Activated naive CD4-positive, alpha-beta T cell (primary cell): ENCODE data around the gene PARK7.
"Not testable (repeated sequence)": the region's sequence is repeated elsewhere in the genome, so short reads cannot be mapped to it uniquely, and the experiment has no call there.

ENCODE experiments used
- DNase-seq, 4 experiments: peaks; one replicate each; lab custom pipeline; 2025; lab: John Stamatoyannopoulos, UW

Gene PARK7

DNA sequence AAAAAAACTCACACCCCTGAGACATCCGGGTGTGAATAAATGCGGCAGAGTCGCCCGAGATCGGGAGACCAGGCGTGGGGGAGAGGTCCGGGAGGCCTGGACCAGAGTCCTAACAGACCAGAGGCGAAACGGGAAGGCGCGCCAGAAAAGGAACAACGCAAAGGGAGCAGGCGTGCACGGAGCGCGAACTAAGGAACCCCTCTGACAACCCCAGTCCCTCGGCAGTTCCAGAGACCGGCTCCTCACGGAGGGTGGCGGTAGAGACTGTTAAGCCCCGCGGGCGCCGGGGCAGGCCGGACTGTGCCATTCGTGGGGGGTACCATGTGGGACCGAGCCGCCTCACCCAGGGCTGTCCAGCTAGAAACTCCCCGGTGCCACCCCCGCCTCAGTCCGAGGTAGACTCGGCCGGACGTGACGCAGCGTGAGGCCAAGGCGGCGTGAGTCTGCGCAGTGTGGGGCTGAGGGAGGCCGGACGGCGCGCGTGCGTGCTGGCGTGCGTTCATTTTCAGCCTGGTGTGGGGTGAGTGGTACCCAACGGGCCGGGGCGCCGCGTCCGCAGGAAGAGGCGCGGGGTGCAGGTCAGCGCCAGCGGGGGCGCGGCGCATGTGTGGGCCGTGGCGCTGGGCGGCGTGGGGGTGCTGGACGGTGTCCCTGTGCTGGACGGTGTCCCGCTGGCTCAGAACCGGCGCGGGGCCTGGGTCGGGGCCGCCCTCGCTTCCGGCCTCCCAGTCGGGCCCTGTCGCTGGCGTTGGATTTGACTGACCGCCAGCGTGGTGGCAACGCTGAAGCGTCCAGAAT is at the start of gene PARK7:
TSS of gene PARK7 (plus strand) at position 496 of the 798 bp plus-strand sequence. CDS start 1,075 bp downstream, outside the sequence.
- DNase-seq: peak; percentile 98 to 99 (median 98)

DNA sequence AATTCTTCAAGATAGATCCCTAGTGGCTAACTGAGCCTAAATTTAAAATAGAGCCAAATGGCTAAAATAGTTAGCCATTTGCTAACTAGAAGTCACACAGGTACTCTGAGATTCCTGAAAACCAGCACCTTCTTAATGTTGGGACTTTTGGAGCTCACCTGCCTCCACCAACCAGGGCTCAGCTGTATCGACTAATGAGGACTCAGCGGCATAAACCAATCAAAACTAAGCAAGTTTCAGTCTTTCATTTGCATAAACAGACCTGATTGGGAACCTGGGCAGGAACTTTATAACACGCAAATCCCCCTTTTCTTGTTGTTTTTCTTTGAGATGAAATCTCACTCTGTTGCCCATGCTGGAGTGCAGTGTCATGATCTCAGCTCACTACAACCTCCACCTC is 49.4 kb upstream of the PARK7 start:
- no peak for DNase-seq

DNA sequence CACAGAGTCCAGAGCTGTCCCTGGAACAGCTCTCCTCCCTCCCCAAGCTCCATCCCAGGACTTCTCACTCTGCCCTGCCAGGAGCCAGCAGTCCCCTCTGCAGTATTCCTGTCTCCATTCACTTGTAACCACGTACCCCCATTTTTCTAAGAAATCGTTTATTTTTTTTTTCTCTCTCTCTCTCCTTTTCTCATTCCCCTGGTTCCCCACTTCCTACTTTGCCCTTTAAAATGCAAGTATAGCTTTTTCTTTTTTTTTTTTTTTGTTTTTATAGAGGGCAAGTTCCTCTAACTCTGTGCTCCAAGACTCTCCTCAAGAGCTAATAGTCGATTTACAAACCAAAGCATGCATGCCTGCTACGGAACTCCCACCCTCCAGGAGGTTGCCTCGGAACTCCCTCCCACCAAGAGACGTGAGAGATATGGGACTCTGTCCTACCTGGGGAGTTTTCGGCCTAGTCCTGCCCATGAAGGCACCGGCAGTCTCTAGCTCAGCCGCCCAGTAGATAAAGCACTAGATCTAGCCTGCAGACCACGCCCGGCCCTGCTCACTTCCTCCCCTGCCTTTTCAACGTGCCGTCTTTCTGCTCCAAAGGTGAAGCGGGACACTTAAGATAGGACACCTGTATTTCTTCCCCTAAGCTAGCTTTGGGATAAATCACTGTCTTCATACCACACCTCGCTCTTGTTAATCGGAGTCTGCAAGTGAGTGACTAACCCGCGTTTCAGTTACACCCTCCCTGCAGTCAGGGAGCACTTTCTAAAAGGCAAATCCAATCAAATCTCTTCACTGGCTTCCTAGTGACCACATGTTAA is 48.6 kb upstream of the PARK7 start:
- no peak for DNase-seq

DNA sequence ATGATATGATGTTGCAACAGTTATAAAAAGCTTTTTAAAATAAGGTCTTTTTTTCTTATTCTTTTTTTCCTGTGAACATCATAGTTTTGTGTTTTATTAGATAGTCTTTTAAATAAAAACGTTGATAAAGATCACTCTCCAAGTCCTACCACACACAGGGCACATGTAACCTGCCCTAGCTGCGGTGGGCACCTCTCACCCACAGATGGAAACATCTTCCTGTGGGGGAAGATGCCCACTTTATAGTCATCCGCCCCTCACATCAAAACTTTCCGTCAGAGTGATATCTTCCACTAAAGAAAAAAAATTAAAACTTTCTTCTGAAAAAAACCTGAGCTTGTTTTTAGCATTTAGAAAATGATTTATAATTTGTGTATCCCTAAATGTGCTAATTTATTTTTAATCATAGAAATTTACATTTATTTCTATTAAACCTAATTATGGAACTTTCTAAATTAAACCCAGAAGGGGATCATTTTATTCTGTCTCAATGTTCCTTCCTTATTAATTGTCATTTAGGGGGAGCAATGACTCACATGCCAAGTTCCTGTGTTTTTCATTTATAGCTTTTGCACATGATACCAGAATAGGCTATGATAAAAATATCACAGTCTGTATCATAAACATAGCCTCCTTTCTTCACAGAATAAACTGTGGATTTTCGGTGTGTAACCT is 45.5 kb upstream of the PARK7 start:
- DNase-seq: no peak

DNA sequence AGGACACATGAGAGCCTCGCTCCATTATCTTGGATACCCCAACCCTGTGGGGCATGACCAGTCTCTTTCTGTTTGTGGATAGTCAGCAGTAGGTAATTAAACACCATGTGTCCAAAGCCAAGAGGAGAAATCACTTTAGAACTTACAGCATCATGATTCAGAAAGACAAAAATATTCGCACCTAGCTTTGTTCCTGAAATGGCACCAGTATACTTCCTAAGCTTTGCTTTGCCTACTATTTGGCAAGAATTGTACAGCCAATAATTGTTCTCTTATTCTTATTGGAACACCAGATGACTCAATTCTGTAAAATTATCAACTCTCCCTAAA is 45.0 kb upstream of the PARK7 start:
- DNase-seq: no peak

DNA sequence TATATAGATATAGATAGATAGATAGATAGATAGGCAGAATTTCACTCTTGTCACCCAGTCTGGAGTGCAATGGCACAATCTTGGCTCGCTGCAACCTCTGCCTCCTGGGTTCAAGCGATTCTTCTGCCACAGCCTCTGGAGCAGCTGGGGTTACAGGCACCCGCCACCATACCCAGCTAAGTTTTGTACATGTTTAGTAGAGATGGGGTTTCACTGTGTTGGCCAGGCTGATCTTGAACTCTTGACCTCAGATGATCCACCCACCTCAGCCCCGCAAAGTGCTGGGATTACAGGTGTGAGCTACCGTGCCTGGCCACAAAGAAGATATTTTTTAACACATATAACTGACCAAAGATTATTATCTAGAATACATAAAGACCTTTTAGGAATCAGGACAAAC is 43.5 kb upstream of the PARK7 start:
- DNase-seq: not testable (repeated sequence)

DNA sequence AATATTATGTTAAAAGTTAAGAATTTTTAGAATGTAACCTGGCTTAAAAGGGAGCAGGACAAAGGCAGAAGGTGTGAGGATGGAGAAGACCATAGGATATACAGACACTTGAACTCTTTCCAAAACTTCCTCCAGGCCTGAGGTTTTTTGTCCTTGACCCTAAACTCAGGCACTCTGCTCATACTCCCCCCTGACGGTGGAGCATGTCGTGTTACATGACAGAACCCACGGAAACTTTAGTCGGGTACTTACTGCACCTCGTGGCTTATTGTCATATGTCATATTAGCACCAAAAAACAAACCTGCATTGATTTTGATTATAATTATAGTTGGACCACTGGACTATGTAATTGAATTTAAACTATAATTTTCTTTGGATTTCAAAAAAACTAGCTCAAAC is 41.6 kb upstream of the PARK7 start:
- no peak for DNase-seq

DNA sequence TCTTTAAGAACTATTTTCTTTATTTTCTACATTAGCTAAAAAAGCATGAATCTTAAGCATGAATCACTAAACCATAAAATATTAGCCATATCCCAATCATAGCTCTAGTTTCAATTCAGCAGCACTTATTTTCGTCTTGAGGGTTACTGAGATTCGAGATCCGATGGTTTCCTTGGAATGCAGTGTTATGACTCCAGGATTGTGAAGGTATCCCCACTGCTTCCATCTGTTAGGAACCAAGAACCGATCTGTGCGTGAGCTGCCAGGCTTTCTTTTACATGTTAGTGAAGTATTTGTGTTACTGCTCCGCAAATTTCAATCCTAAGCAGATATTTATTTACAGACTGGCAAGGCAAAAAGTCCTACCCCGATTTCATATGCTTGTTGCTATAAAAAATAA is 39.7 kb upstream of the PARK7 start:
- no peak for DNase-seq

DNA sequence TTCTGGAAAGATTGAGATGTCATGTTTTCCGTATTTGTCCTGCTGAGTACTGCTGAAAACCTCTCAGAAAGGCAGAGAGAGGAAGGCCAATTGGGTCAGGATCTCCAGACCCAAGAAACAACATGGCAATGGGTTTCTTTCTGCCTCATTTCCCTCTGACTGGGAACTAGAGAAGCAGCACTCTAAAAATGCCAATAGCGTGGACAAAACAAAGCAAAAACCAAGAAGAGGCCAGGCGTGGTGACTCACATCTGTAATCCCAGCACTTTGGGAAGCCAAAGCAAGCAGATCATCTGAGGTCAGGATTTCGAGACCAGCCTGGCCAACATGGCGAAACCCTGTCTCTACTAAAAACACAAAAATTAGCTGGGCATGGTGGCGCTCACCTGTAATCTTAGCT is 39.2 kb upstream of the PARK7 start:
- DNase-seq: no peak

DNA sequence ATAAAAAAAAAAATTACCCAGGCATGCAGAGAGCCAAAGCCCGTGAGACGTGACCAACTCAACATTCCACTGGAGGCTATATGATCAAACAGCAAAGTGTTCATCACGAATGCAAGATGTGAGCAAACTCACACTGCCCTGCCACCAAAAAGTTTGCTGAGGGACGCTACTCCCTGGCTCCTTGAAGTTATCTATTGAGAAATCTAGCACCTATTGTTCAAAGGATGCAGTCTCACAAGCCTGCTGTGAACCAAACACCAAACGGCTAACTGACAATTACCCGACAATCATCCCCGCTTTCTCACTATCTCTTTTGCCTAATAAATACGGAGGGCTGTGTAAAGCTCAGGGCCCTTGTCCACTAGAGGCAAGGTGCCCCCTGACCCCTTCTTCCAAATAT is 34.5 kb upstream of the PARK7 start:
- not testable (repeated sequence) for DNase-seq

DNA sequence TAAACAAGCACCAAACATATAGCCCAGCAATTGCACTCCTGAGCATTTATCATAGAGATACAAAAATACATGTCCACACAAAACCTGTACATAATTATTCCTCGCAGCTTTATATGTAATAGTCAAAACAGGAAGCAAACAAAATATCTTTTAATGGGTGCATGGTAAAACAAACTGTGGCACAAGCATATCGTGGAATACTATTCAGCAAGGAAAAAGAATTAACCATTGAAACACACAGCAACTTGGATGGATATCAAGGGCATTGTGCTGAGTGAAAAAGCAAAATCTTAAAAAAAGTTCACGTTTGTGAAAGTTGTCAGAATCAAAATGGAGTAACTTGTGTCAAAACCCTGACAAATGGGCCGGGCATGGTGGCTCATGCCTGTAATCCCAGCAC is 33.3 kb upstream of the PARK7 start:
- no peak for DNase-seq

DNA sequence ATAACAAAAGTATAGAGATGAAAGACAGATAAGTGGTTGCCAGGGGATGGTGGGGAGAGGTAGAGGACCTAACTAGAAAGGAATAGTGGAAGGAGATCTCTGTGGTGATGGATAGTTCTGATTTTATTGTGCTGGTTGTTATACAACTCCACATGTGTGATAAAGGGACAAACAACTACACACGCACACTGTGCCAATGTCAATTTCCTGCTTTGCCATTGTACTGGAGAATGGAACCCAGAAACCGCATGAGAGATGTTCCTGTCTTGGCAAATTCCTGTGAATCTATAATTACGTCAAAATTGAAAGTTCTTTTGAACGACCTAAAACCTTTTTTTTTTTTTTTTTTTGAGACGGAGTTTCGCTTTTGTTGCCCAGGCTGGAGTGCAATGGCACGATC is 31.9 kb upstream of the PARK7 start:
- DNase-seq: no peak

DNA sequence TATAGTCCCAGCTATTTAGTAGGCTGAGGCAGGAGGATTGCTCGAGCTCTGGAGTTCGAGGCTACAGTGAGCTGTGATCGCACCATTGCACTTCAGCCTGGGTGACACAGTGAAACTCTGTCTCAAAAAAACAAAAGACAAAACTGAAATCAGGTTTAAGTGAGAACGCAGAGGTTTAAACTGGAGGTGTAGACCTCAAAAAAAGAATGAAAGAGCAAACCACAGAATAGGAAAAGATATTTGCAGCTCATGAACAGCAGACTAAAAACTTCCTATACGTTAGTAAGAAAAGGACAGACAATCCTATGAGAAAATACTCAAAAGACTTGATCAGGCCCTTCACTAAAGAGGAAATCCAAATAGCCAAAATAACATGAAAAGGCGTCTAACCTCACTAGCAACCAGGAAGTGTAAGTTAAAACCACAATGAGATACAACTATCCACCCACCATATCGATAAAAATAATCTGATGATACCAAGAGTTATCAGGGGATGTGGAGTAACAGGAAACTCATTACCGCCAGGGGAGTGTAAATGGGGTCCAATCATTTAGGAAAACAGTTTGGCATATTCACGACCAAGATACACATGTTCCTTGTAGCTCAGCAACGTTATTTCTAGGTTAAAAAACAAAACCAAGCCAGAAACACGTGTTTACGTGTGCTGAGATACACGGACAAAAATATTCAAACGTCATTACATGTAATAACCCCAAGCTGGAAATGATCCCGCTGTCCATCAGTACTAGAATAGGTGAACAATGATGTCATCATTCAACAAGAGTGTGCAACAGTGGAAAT is 30.7 kb upstream of the PARK7 start:
- no peak for DNase-seq

DNA sequence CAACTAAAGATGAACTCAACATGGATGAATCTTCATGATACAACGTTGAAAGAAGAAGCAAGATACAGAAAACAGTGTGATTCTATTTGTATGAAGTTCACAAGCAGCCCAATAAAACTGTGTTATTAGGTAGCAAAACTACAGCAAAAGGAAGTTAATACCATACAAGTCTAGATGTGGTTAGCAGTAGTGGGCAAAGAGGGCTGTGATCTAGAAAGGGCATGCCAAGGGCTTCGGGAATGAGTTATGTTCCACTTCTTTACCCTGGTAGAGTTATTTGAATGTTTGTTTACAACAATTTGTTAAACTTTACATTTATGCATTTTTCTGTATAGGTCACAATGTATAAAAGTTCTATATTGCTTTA is 30.1 kb upstream of the PARK7 start:
- DNase-seq: no peak

DNA sequence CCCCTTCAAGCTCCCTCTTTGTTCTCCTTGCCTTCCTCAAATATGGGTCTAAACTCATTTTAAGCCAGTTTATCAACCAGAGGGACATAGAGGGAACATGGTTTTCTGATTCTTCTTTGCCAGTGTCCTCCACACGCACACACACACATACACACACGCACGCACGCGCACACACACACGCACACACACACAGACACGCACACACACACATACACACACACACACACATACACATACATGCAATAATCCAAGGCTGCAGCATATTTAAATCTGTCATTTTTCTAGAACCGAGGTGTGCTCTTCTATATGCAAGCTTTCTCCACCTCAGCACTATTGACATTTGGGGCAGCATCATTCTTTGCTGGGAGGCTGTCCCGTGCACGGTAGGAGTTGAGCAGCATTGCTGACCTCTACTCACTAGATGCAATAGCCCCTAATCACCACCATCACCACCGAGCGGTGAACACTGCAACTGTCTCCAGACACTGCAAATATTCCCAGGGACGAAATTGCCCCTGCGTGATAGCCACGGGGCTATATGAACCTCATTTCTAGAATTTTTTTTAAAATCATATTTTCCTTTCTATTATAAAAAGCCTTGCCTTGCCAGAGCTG is 28.9 kb upstream of the PARK7 start:
- DNase-seq: no peak

DNA sequence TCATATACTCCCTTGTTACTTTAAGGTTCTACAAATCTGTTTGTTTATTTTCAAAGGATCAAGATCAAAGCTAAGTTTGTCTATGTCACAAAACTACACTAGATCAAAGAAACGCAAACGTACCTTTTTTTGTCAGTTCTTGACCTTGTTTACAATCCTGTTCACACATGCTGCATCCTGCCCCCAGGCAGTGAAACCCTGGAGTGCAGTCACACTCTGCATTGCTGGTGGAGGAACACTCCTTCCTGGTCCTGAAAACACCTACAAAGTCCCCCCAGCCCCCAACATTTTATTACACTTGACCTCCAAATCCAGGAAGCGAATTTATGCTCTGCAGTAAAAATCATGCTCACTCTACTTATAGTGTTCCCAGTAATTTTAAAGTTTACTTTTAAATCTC is 23.4 kb upstream of the PARK7 start:
- no peak for DNase-seq

DNA sequence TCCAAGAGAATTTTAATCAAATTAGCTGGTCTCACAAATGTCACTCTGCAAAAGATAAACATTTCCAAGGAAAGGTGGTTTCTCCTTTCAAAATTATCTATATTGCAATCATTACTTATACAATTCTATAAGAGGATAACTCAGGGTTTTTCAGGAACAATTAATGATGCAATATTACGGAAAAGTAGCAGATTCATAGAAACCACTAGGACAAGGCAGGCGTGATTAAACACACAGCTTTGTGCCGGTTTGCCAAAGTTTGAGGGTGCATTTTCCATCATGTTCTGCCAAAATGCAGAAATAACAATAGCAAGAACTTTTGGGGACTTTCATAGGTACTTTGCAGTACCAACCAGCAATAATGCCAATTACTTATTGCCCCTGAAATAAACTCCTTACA is 21.5 kb upstream of the PARK7 start:
- no peak for DNase-seq

DNA sequence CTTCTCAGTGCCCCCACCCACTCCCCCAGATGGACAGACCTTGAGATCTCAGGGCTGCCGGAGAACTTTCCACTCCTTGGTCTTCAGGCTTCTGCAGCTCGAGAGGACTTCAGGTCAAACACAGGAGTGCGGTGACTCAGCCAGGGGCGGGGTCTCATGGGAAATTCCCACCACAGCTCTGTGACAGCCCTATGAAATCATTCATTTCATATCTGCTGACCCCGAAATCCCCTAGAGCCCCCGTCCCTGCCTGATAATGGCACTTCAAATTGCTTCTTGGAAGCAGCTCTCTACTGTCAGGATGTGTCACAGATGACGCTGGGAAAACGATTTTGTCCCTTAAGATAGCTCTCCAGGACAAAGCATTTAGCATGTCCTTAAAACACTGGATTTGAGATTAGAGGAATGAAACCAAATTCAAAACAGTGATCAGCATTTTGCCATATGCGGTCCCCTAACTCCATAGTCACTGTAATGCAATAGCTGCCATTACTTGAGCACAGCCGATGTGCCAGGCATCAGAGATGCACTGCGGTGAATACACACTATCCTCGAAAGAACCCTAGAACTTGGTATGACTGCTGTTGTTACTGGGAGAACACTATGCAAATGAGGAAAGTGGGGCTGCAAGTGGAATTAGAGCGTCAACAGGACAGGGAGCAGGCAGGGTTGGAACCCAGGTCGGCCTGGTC is 20.6 kb upstream of the PARK7 start, which contains the start of gene TNFRSF9:
TSS of gene TNFRSF9 (minus strand) at position 95 of the 692 bp plus-strand sequence. CDS start 845 bp downstream, outside the sequence.
- DNase-seq: peak in 2 of 4 experiments; percentile 11 to 41

DNA sequence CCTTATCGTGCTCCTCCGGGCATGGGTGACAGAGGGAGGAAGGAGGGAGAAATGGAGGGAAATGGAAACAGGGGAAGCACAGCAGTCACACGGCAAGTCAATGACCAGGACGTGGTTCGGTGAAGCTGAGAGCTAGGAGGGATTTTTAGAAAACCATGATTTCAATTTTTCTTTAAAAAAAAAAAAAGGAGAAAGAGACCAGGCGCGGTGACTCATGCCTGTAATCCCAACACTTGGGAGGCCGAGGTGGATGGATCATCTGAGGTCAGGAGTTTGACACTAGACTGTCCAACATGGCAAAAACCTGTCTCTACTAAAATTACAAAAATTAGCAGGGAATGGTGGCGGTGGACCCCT is 20.1 kb upstream of the PARK7 start:
- DNase-seq: no peak

DNA sequence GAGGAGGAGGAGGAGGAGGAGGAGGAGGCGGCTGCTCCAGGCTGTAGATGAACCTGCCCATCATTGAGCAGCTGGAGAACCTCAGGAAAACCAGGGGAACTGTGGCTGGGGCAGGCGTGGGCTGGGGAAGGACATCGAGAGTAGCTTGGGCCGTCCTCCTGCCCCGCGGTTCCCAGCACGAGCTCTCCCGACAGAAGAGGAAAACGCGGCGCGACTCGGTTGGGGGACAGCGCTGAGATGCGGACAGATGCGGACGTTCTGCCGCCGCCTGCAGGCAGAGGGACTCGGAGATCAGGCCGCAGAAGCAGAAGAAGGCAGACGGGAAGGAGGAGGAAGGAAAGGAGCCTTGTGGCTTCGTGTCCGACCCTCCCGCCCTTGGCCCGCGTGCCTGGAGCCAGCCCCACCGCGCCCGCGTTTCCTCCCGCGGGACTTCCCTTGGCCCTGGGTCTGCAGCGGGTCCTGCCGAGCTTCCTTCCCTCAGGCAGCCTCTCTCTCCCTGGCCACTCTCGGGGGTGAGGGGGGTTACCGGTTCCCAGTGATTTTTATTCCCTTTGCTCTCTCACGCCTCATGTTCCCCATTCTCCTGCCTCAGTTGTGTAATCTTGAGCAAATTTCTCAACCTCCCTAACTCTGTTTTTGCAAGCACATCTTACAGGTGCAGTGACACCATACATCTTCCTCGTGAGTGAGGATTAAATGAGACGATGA is 19.1 kb upstream of the PARK7 start:
- DNase-seq: peak in 1 of 4 experiments; percentile 3
